H1 (cell line): ENCODE results near the gene DNAAF5. TPM values are rescaled to one million over a fixed set of nuclear protein-coding genes. Genes with fewer than 3 reads are reported as not detected.

Source experiments
- CTCF ChIA-PET: fragments of 300-600 bp; sonication (Branson Sonifier 250); formaldehyde crosslinking; loops from one replicate; lab custom pipeline; 2021; ENCODE audit not compliant: partially characterized antibody; lab: Charles Lee
- POLR2A ChIA-PET: fragments of 300-600 bp; sonication (Branson Sonifier 250); formaldehyde crosslinking; loops from one replicate; lab custom pipeline; 2021; ENCODE audit warnings: inconsistent platforms; ENCODE audit not compliant: partially characterized antibody; lab: Charles Lee
- DNase-seq, 2 experiments: peaks; one replicate each; pipeline versions ENCODE4 v3.0.0 to v3.0.0-alpha.2; 2010 to 2022; ENCODE audit warnings: low spot score in 2 of 2, low read depth in 1 of 2, mixed read lengths in 1 of 2
- FAIRE-seq: peaks from 2 replicates; lab custom pipeline; 2011; peaks lifted over from hg19 to GRCh38; lab: Jason Lieb, UNC
- H2AFZ ChIP-seq: 2 replicates; pipeline ENCODE4 v1.8.1; 2012; ENCODE audit warnings: low read length, inconsistent platforms
- H2AK5ac ChIP-seq: 2 replicates; pipeline ENCODE4 v1.6.1; 2013; ENCODE audit warnings: low read depth, low read length
- H2BK120ac ChIP-seq: replicated peaks from 2 replicates; pipeline ENCODE3; 2013; ENCODE audit warnings: low read depth, low read length, inconsistent platforms
- H2BK12ac ChIP-seq: 2 replicates; pipeline ENCODE4 v1.6.1; 2013; ENCODE audit warnings: low read depth, low read length
- H2BK15ac ChIP-seq: 2 replicates; pipeline ENCODE4 v1.6.1; 2013; ENCODE audit warnings: low read length
- H2BK20ac ChIP-seq: 2 replicates; pipeline ENCODE4 v1.6.1; 2013; ENCODE audit warnings: low read length
- H2BK5ac ChIP-seq: 2 replicates; pipeline ENCODE4 v1.6.1; 2013; ENCODE audit warnings: low read depth, low read length
- H3K14ac ChIP-seq: 2 replicates; pipeline ENCODE4 v1.6.1; 2013; ENCODE audit warnings: inconsistent platforms; ENCODE audit not compliant: insufficient read length
- H3K18ac ChIP-seq: 2 replicates; pipeline ENCODE4 v1.6.1; 2013; ENCODE audit warnings: low read length; ENCODE audit errors: extremely low read depth
- H3K23ac ChIP-seq: 2 replicates; pipeline ENCODE4 v1.6.1; 2013; ENCODE audit warnings: inconsistent platforms; ENCODE audit not compliant: insufficient read length
- H3K23me2 ChIP-seq: 2 replicates; pipeline ENCODE4 v1.6.1; 2013; ENCODE audit warnings: low read depth, low read length
- H3K27ac ChIP-seq: 2 replicates; pipeline ENCODE4 v1.6.1; 2011; ENCODE audit warnings: low read depth, low read length, inconsistent platforms
- H3K27me3 ChIP-seq, 4 experiments: replicated peaks in 1 of 4; 1 replicate in 1 of 4; 2 replicates in 3 of 4; pipeline versions ENCODE4 v1.6.1 to v1.8.1; 2011 to 2013; ENCODE audit warnings: low read length in 3 of 4, mild to moderate bottlenecking in 3 of 4, inconsistent platforms in 2 of 4, mixed read lengths in 2 of 4, moderate library complexity in 1 of 4; ENCODE audit not compliant: control insufficient read depth in 3 of 4, insufficient read depth in 3 of 4; ENCODE audit errors: extremely low read depth in 1 of 4
- H3K36me3 ChIP-seq, 4 experiments: 2 replicates each; pipeline versions ENCODE4 v1.6.1 to v1.8.1; 2011 to 2013; ENCODE audit warnings: mild to moderate bottlenecking in 4 of 4, low read length in 3 of 4, moderate library complexity in 2 of 4, control low read depth in 1 of 4, inconsistent platforms in 1 of 4; ENCODE audit not compliant: insufficient read depth in 4 of 4, control insufficient read depth in 2 of 4
- H3K4ac ChIP-seq: replicated peaks from 2 replicates; pipeline ENCODE3; 2013; ENCODE audit warnings: low read length, low read depth, mixed read lengths, inconsistent platforms; ENCODE audit not compliant: insufficient read length
- H3K4me1 ChIP-seq, 4 experiments: replicated peaks in 1 of 4; 1 replicate in 1 of 4; 2 replicates in 3 of 4; pipeline versions ENCODE4 v1.6.1 to v1.8.1; 2011 to 2013; ENCODE audit warnings: low read length in 3 of 4, inconsistent platforms in 2 of 4, mixed read lengths in 1 of 4; ENCODE audit not compliant: insufficient read depth in 4 of 4, control insufficient read depth in 3 of 4
- H3K4me2 ChIP-seq, 2 experiments: 2 replicates each; pipeline versions ENCODE4 v1.6.1 to v1.8.1; 2011 to 2013; ENCODE audit warnings: low read depth in 2 of 2, low read length in 2 of 2, control low read depth in 1 of 2, inconsistent platforms in 1 of 2, mild to moderate bottlenecking in 1 of 2; ENCODE audit not compliant: insufficient read depth in 1 of 2
- H3K4me3 ChIP-seq, 4 experiments: fragments of 200-600, 300-600 bp in 1 of 4; sonication (generic), shearing (Covaris generic), sonication (Bioruptor Twin) in 1 of 4; 2 replicates each; pipeline versions ENCODE4 v1.5.1 to v1.8.1; 2011 to 2016; ENCODE audit warnings: low read length in 4 of 4, low read depth in 3 of 4, control low read depth in 2 of 4, inconsistent platforms in 2 of 4, mild to moderate bottlenecking in 2 of 4, mixed read lengths in 1 of 4, moderate library complexity in 1 of 4; ENCODE audit not compliant: insufficient read depth in 2 of 4; ENCODE audit errors: extremely low read depth in 1 of 4
- H3K56ac ChIP-seq: replicated peaks from 2 replicates; pipeline ENCODE3; 2013; ENCODE audit warnings: low read depth, mild to moderate bottlenecking, mixed read lengths, low read length, inconsistent platforms; ENCODE audit not compliant: insufficient read length
- H3K79me1 ChIP-seq: 2 replicates; pipeline ENCODE4 v1.6.1; 2013; ENCODE audit warnings: low read depth, low read length, control low read depth
- H3K79me2 ChIP-seq, 2 experiments: 2 replicates each; pipeline versions ENCODE4 v1.6.1 to v1.8.1; 2012 to 2013; ENCODE audit warnings: low read length in 2 of 2, mild to moderate bottlenecking in 2 of 2, inconsistent platforms in 1 of 2; ENCODE audit not compliant: insufficient read depth in 2 of 2, control insufficient read depth in 1 of 2
- H3K9ac ChIP-seq, 4 experiments: replicated peaks in 1 of 4; 1 replicate in 1 of 4; 2 replicates in 3 of 4; pipeline versions ENCODE4 v1.6.1 to v1.8.1; 2011 to 2013; ENCODE audit warnings: low read depth in 3 of 4, low read length in 3 of 4, control low read depth in 2 of 4, mild to moderate bottlenecking in 2 of 4, moderate library complexity in 2 of 4, inconsistent platforms in 1 of 4; ENCODE audit errors: extremely low read depth in 1 of 4
- H3K9me3 ChIP-seq, 2 experiments: 2 replicates each; pipeline versions ENCODE4 v1.6.1 to v1.8.1; 2012 to 2013; ENCODE audit warnings: mild to moderate bottlenecking in 2 of 2, moderate library complexity in 2 of 2, control low read depth in 1 of 2, inconsistent platforms in 1 of 2, low read depth in 1 of 2, low read length in 1 of 2, mixed read lengths in 1 of 2; ENCODE audit not compliant: insufficient read depth in 2 of 2
- H4K20me1 ChIP-seq, 2 experiments: replicated peaks in 1 of 2; 2 replicates each; pipeline versions ENCODE3 to v1.8.1; 2011 to 2013; ENCODE audit warnings: inconsistent platforms in 2 of 2, low read length in 2 of 2, mild to moderate bottlenecking in 1 of 2; ENCODE audit not compliant: insufficient read depth in 2 of 2, control insufficient read depth in 1 of 2
- H4K5ac ChIP-seq: 2 replicates; pipeline ENCODE4 v1.6.1; 2013; ENCODE audit warnings: low read length, low read depth, mixed read lengths, inconsistent platforms; ENCODE audit not compliant: insufficient read length
- H4K8ac ChIP-seq: 2 replicates; pipeline ENCODE4 v1.8.0; 2013; ENCODE audit warnings: mild to moderate bottlenecking, moderate library complexity, low read length, inconsistent platforms; ENCODE audit not compliant: insufficient read depth; ENCODE audit errors: extremely low read depth
- H4K91ac ChIP-seq: replicated peaks from 2 replicates; pipeline ENCODE3; 2013; ENCODE audit warnings: low read length, mixed read lengths, inconsistent platforms; ENCODE audit not compliant: insufficient read length
- RAD21 ChIP-seq, 2 experiments: IDR thresholded peaks in 1 of 2; conservative IDR thresholded peaks in 1 of 2; 2 replicates each; pipeline ENCODE4 v1.6.1; 2011; ENCODE audit warnings: low read depth in 2 of 2, low read length in 2 of 2, improper control_type of control experiment in 1 of 2, inconsistent platforms in 1 of 2, mild to moderate bottlenecking in 1 of 2, moderate library complexity in 1 of 2
- SIRT6 ChIP-seq: IDR thresholded peaks from one replicate; pipeline ENCODE4 v1.7.1; 2012; ENCODE audit warnings: low read length, inconsistent platforms
- WGBS, 2 experiments: shearing (Covaris generic) in 1 of 2; methylation state at CpG; one replicate each; pipeline versions ENCODE4 v1.1.6 to v1.1.7; 2013 to 2015; ENCODE audit warnings: low lambda C conversion rate in 2 of 2, mixed read lengths in 2 of 2, inconsistent platforms in 1 of 2, low coverage in 1 of 2, missing lambda C conversion rate in 1 of 2; ENCODE audit not compliant: insufficient replicate concordance in 2 of 2, insufficient coverage in 1 of 2, insufficient read length in 1 of 2; ENCODE audit errors: extremely low coverage in 1 of 2, missing lambda C conversion rate in 1 of 2; 5-methylcytosine and 5-hydroxymethylcytosine counted together
- polyA plus RNA-seq, 7 experiments: library from polyadenylated mRNA; depleted of rRNA in 3 of 7; stranded (reverse) in 5 of 7; unstranded in 2 of 7; fragments of >200 nt in 5 of 7; fragments of 200-250 nt in 2 of 7; gene quantifications; 1 replicate in 5 of 7; 2 replicates in 1 of 7; 4 replicates in 1 of 7; pipeline versions ENCODE4 v1.2.1 to v1.2.3, GENCODE V29; 2011 to 2013; ENCODE audit warnings: missing spikeins in 2 of 7, mixed read lengths in 2 of 7
- total RNA-seq: library from RNA; stranded (reverse); fragmentation: NEBNext Ultra II Directional; extraction: Animal tissue kit (Norgen Biotek cat#: 25700); gene quantifications from 2 replicates; pipeline ENCODE4 v1.2.1, GENCODE V29; 2021
- TF ChIP-seq, protein P1 (sequence below), 3 experiments: IDR thresholded peaks; 1 replicate in 2 of 3; 2 replicates in 1 of 3; pipeline versions ENCODE4 v1.5.1 to v1.6.1; 2011; ENCODE audit warnings: low read length in 3 of 3, mild to moderate bottlenecking in 3 of 3, inconsistent platforms in 2 of 3, low read depth in 1 of 3, moderate library complexity in 1 of 3; ENCODE audit not compliant: insufficient read depth in 1 of 3; ENCODE audit errors: control extremely low read depth in 1 of 3

Gene DNAAF5
- total and polyA plus RNA-seq, 2 of the 8 experiments (the other 6 are each of a cell fraction or from before 2014, with no cell fraction given), result 55.1 to 95.9 TPM

- Histone ChIP-seq H3K79me2 (peaks cover 13 to 86% of the 10 kb centered on the region in 2 experiments), H3K27me3 (no peaks in the 10 kb centered on the region), H3K14ac (no peak overlapping the region), H3K4me3 (no peak overlapping the region), H3K56ac (no peak overlapping the region), H4K5ac (no peak overlapping the region), H2BK12ac (no peak overlapping the region), H3K23me2 (peaks cover 3% of the 10 kb centered on the region; the same call in 1 of the 2 replicates), H3K9ac (no peak overlapping the region; a peak in 1 of 7 replicates), H3K9me3 (peaks cover 9 to 16% of the 10 kb centered on the region in 2 experiments; a peak in 3 of 4 replicates), H3K79me1 (peaks cover 16% of the 10 kb centered on the region), H4K20me1 (peaks cover 2 to 5% of the 10 kb centered on the region in 2 experiments), H3K23ac (no peak overlapping the region), H3K4ac (no peak overlapping the region), H3K36me3 (peaks cover 0 to 23% (median 17%) of the 10 kb centered on the region in 4 experiments; a peak in 6 of 8 replicates), H2BK15ac (no peak overlapping the region), H3K4me1 (peaks cover 0 to 12% (median 3%) of the 10 kb centered on the region in 4 experiments; a peak in 5 of 7 replicates), H3K18ac (no peak overlapping the region), H4K8ac (no peak overlapping the region), H3K4me2 (no peak overlapping the region), H3K27ac (no peak overlapping the region), H2BK20ac (no peak overlapping the region), H2AFZ (no peak overlapping the region), H2BK5ac (no peak overlapping the region; the same call in 1 of the 2 replicates), H2BK120ac (no peak overlapping the region), H4K91ac (no peak overlapping the region), H2AK5ac (no peak overlapping the region)
- DNase-seq, result no peak
- ChIA-PET CTCF (interaction anchor here (0.7 to 2.1 kb wide), 10 partner anchors 10 to 410 kb away, joined by 3 to 11 read pairs (median 3); no protein-coding TSS in a partner anchor), POLR2A (interaction anchor here (1.7 kb wide), 1 partner anchor 9 kb away, joined by 7 read pairs; no protein-coding TSS in a partner anchor)
- 86% methylated on average over 14 of the region's 17 CpGs; no CpG with 5 or more reads in 1 of the 2 experiments for WGBS, 2 experiments
- FAIRE-seq, result no peak
- no peak for TF ChIP-seq SIRT6
- TF ChIP-seq, protein P1, sequence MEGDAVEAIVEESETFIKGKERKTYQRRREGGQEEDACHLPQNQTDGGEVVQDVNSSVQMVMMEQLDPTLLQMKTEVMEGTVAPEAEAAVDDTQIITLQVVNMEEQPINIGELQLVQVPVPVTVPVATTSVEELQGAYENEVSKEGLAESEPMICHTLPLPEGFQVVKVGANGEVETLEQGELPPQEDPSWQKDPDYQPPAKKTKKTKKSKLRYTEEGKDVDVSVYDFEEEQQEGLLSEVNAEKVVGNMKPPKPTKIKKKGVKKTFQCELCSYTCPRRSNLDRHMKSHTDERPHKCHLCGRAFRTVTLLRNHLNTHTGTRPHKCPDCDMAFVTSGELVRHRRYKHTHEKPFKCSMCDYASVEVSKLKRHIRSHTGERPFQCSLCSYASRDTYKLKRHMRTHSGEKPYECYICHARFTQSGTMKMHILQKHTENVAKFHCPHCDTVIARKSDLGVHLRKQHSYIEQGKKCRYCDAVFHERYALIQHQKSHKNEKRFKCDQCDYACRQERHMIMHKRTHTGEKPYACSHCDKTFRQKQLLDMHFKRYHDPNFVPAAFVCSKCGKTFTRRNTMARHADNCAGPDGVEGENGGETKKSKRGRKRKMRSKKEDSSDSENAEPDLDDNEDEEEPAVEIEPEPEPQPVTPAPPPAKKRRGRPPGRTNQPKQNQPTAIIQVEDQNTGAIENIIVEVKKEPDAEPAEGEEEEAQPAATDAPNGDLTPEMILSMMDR (IDR thresholded peaks at IDR 0.05; ENCODE audit: control extremely low read depth in 1 of 3, insufficient read depth in 1 of 3, low read depth in 1 of 3, low read length in 3 of 3), result peak; percentile 38 to 59 (median 58)
- peak; percentile 67 to 75 for TF ChIP-seq RAD21 (IDR thresholded peaks at IDR 0.05 in 1 of 2, conservative IDR thresholded peaks at IDR 0.05 in 1 of 2; ENCODE audit: low read depth in 2 of 2, low read length in 2 of 2)
Observed at GRCh38 chr7:732094-732541, 5.6 kb downstream of the DNAAF5 start.
